Transverse colon (tissue), 3 donors: Measurements from ENCODE around the gene TOX4.
"Not testable (repeated sequence)": the region's sequence is repeated elsewhere in the genome, so short reads cannot be mapped to it uniquely, and the experiment has no call there.

Experiments used
- EP300 ChIP-seq: sonication (generic); formaldehyde crosslinking; IDR thresholded peaks from one replicate; pipeline ENCODE4 v1.6.1; 2017; ENCODE audit warnings: antibody characterized with exemption, low read depth
- POLR2A ChIP-seq: fragments of 450-650 bp; IDR thresholded peaks from one replicate; pipeline ENCODE4 v1.6.1; 2016; ENCODE audit warnings: antibody characterized with exemption, mild to moderate bottlenecking, moderate library complexity
- TF ChIP-seq, protein P1 (sequence below), 5 experiments: fragments of 200-600 bp in 3 of 5; fragments of 450-650 bp in 2 of 5; sonication (generic) in 3 of 5; IDR thresholded peaks; 1 replicate in 2 of 5; 2 replicates in 3 of 5; pipeline ENCODE4 v1.5.1; 2016 to 2017; ENCODE audit warnings: antibody characterized with exemption in 5 of 5, inconsistent platforms in 3 of 5, mild to moderate bottlenecking in 2 of 5, moderate library complexity in 1 of 5

DNA sequence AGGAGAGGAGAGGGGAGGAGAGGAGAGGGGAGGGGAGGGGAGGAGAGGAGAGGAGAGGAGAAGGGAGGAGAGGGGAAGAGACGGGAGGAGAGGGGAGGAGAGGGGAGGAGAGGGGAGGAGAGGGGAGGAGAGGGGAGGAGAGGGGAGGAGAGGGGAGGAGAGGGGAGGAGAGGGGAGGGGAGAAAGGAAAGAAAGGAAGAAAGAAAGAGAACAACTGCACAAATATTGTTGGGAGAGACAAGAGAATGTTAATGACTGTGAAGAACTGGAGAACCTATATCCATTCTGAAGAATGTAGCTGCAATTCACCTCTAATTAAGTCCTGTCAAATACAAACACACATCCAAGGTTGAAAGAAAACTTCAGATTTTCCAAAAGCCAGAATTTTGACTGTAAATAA lies 34.3 kb upstream of the TOX4 start:
- not testable (repeated sequence) for TF ChIP-seq POLR2A, EP300
- TF ChIP-seq, protein P1, sequence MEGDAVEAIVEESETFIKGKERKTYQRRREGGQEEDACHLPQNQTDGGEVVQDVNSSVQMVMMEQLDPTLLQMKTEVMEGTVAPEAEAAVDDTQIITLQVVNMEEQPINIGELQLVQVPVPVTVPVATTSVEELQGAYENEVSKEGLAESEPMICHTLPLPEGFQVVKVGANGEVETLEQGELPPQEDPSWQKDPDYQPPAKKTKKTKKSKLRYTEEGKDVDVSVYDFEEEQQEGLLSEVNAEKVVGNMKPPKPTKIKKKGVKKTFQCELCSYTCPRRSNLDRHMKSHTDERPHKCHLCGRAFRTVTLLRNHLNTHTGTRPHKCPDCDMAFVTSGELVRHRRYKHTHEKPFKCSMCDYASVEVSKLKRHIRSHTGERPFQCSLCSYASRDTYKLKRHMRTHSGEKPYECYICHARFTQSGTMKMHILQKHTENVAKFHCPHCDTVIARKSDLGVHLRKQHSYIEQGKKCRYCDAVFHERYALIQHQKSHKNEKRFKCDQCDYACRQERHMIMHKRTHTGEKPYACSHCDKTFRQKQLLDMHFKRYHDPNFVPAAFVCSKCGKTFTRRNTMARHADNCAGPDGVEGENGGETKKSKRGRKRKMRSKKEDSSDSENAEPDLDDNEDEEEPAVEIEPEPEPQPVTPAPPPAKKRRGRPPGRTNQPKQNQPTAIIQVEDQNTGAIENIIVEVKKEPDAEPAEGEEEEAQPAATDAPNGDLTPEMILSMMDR (IDR thresholded peaks at IDR 0.05) = not testable (repeated sequence)
